Transverse colon (tissue), 4 donors: Measurements from ENCODE around the gene RARB. TPM values are rescaled to one million over a fixed set of nuclear protein-coding genes. Genes with fewer than 3 reads are reported as not detected.

Source experiments
- DNase-seq: peaks from one replicate; pipeline ENCODE4 v3.0.0-alpha.2; 2019
- H3K27ac ChIP-seq, 4 donors: fragments of 200-600 bp; sonication (generic); 2 replicates each; pipeline ENCODE4 v1.5.1; 2016 to 2018; ENCODE audit warnings: inconsistent platforms in 4 of 4
- H3K27me3 ChIP-seq: fragments of 200-600 bp; sonication (generic); 2 replicates; pipeline ENCODE4 v1.5.1; 2017; ENCODE audit warnings: inconsistent platforms
- H3K36me3 ChIP-seq, 4 donors: fragments of 200-600 bp; sonication (generic); 2 replicates each; pipeline ENCODE4 v1.5.1; 2017 to 2019; ENCODE audit warnings: inconsistent platforms in 4 of 4
- H3K4me1 ChIP-seq, 4 donors: fragments of 200-600 bp; sonication (generic); 2 replicates each; pipeline ENCODE4 v1.5.1; 2017 to 2020; ENCODE audit warnings: inconsistent platforms in 4 of 4
- H3K4me3 ChIP-seq, 4 donors: fragments of 200-600 bp; sonication (generic); 1 replicate in 1 of 4; 2 replicates in 3 of 4; pipeline versions ENCODE4 v1.5.1 to v1.6.1; 2017 to 2019; ENCODE audit warnings: inconsistent platforms in 4 of 4
- H3K9me3 ChIP-seq, 2 donors: fragments of 200-600 bp; sonication (generic); 2 replicates each; pipeline ENCODE4 v1.5.1; 2017 to 2019; ENCODE audit warnings: inconsistent platforms in 2 of 2
- CTCF ChIP-seq, 5 experiments: fragments of 200-600 bp in 3 of 5; fragments of 450-650 bp in 2 of 5; sonication (generic) in 3 of 5; IDR thresholded peaks; 1 replicate in 2 of 5; 2 replicates in 3 of 5; pipeline ENCODE4 v1.5.1; 2016 to 2017; ENCODE audit warnings: antibody characterized with exemption in 5 of 5, inconsistent platforms in 3 of 5, mild to moderate bottlenecking in 2 of 5, moderate library complexity in 1 of 5
- EP300 ChIP-seq: sonication (generic); formaldehyde crosslinking; IDR thresholded peaks from one replicate; pipeline ENCODE4 v1.6.1; 2017; ENCODE audit warnings: antibody characterized with exemption, low read depth
- POLR2A ChIP-seq: fragments of 450-650 bp; IDR thresholded peaks from one replicate; pipeline ENCODE4 v1.6.1; 2016; ENCODE audit warnings: antibody characterized with exemption, mild to moderate bottlenecking, moderate library complexity
- POLR2AphosphoS5 ChIP-seq, 3 donors: sonication (generic); formaldehyde crosslinking; IDR thresholded peaks; one replicate each; pipeline ENCODE4 v1.6.1; 2016; ENCODE audit warnings: antibody characterized with exemption in 3 of 3
- WGBS, 2 donors: methylation state at CpG; one replicate each; pipeline ENCODE4 v1.1.5; 2018; ENCODE audit warnings: low coverage in 1 of 2; 5-methylcytosine and 5-hydroxymethylcytosine counted together
- in situ Hi-C, 4 donors: fragments of 200-750 bp; cut with MboI; loops; one replicate each; pipeline versions ENCODE4 v1.15.0 to v1.15.1; 2017; ENCODE audit warnings: low sequenced_read_pairs in 3 of 4, low pct_ligation_motif_present in 1 of 4, low pct_unique_long_range_greater_than_20kb in 1 of 4
- intact Hi-C: fragments of 100-400 bp; cut with DNase I; formaldehyde crosslinking; loops from one replicate; pipeline ENCODE4 v1.15.1; 2023; ENCODE audit warnings: low total_unique reads
- total RNA-seq, 4 donors: library from RNA; depleted of rRNA; stranded (reverse); fragments of >200 nt; gene quantifications; one replicate each; pipeline ENCODE4 v1.1.0, GENCODE V29; 2016

RARB gene
- total RNA-seq, 4 donors from 2014 or later, result 2.4 to 4.5 (median 2.9) TPM; not detected in 1

- TF ChIP-seq CTCF (IDR thresholded peaks at IDR 0.05) (no peak), EP300 (no peak), POLR2A (no peak), POLR2AphosphoS5 (IDR thresholded peaks at IDR 0.05) (no peak)
- intact Hi-C loops (no loop called here), in situ Hi-C loops (no loop called here)
- Histone ChIP-seq H3K9me3 (no peaks in the 10 kb centered on the region), H3K36me3 (no peaks in the 10 kb centered on the region), H3K27me3 (no peaks in the 10 kb centered on the region), H3K27ac (no peak overlapping the region), H3K4me1 (no peaks in the 10 kb centered on the region), H3K4me3 (no peak overlapping the region)
- DNase-seq, result no peak
- 83 to 91% methylated on average over 4 of the region's 4 CpGs for WGBS, 2 donors
Measured at GRCh38 chr3:25503898-25504301, 75.8 kb downstream of the RARB start.

- in situ Hi-C loops, result no loop called here
- 76 to 79% methylated on average over 4 of the region's 4 CpGs for WGBS, 2 donors
Measured at GRCh38 chr3:25505581-25505980, 77.5 kb downstream of the RARB start.

GRCh38 chr3:25507811-25508210 lies 79.7 kb downstream of the RARB start:
- no peaks in the 10 kb centered on the region for H3K27me3 ChIP-seq
- in situ Hi-C loops, result no loop called here
- H3K36me3 ChIP-seq, result no peaks in the 10 kb centered on the region
- 79 to 80% methylated on average over 1 of the region's 1 CpG for WGBS, 2 donors
- H3K4me1 ChIP-seq, result no peaks in the 10 kb centered on the region
- TF ChIP-seq POLR2A, result no peak
- no peaks in the 10 kb centered on the region for H3K9me3 ChIP-seq
- no peak overlapping the region for H3K4me3 ChIP-seq
- H3K27ac ChIP-seq, result no peak overlapping the region
- no peak for DNase-seq
- intact Hi-C loops, result no loop called here

More at GRCh38 chr3:25505581-25505980, 77.5 kb downstream of the RARB start:
- no peak overlapping the region for H3K27ac ChIP-seq
- H3K27me3 ChIP-seq, result no peaks in the 10 kb centered on the region
- H3K36me3 ChIP-seq, result no peaks in the 10 kb centered on the region
- no peak for DNase-seq
- H3K4me3 ChIP-seq, result no peak overlapping the region
- TF ChIP-seq EP300 (no peak), CTCF (IDR thresholded peaks at IDR 0.05) (no peak), POLR2A (no peak), POLR2AphosphoS5 (IDR thresholded peaks at IDR 0.05) (no peak)
- H3K4me1 ChIP-seq, result no peaks in the 10 kb centered on the region
- intact Hi-C loops, result no loop called here
- no peaks in the 10 kb centered on the region for H3K9me3 ChIP-seq

DNA sequence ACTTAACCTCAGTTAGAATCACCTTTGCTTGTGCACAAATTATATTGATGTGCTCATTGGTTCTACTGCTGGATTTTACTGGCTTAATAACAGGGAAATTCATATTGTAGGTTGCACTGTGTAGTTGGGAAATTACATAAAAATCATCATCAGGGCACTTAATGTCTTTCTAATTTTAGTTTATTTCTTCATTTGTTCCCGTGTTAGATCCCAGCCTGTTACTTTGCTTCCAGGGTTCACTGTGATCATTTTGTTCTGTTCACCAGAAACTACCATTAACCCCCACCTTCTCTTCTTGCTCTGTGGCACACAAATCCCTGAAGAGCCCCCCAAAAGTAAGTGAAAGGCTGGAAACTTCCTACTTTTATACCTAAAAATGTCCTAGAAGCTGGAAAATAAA lies 80.4 kb downstream of the RARB start:
- Histone ChIP-seq H3K36me3 (no peaks in the 10 kb centered on the region), H3K4me1 (no peaks in the 10 kb centered on the region), H3K27me3 (no peaks in the 10 kb centered on the region), H3K4me3 (no peak overlapping the region), H3K9me3 (no peaks in the 10 kb centered on the region), H3K27ac (peak overlapping the region in 1 of 4 donors; percentile 19)
- TF ChIP-seq POLR2A (no peak), EP300 (no peak), POLR2AphosphoS5 (IDR thresholded peaks at IDR 0.05) (no peak), CTCF (IDR thresholded peaks at IDR 0.05) (no peak)
- intact Hi-C loops, result no loop called here
- DNase-seq, result no peak
- in situ Hi-C loops, result no loop called here
- 50 to 60% methylated on average over 1 of the region's 1 CpG for WGBS, 2 donors

GRCh38 chr3:25508901-25509300 lies 80.8 kb downstream of the RARB start:
- Histone ChIP-seq H3K9me3 (no peaks in the 10 kb centered on the region), H3K4me1 (no peaks in the 10 kb centered on the region), H3K27ac (peak overlapping the region in 1 of 4 donors; percentile 19), H3K4me3 (no peak overlapping the region), H3K27me3 (no peaks in the 10 kb centered on the region), H3K36me3 (no peaks in the 10 kb centered on the region)
- in situ Hi-C loops, result no loop called here
- no peak for TF ChIP-seq CTCF (IDR thresholded peaks at IDR 0.05)
- TF ChIP-seq POLR2A, result no peak
- TF ChIP-seq EP300, result no peak
- no peak for TF ChIP-seq POLR2AphosphoS5 (IDR thresholded peaks at IDR 0.05)
- 27 to 70% methylated on average over 1 to 4 of the region's 4 CpGs for WGBS, 2 donors
- intact Hi-C loops, result no loop called here
- DNase-seq, result no peak
